GM18907 (cell line): ENCODE measurements around the gene JAML.

Experiments
- ATAC-seq: cut with Tn5 transposase; IDR thresholded peaks from one replicate; pipeline ENCODE4 v1.9.1; 2021; ENCODE audit warnings: mild to moderate bottlenecking, moderate library complexity; ENCODE audit not compliant: unreplicated experiment

JAML gene

DNA sequence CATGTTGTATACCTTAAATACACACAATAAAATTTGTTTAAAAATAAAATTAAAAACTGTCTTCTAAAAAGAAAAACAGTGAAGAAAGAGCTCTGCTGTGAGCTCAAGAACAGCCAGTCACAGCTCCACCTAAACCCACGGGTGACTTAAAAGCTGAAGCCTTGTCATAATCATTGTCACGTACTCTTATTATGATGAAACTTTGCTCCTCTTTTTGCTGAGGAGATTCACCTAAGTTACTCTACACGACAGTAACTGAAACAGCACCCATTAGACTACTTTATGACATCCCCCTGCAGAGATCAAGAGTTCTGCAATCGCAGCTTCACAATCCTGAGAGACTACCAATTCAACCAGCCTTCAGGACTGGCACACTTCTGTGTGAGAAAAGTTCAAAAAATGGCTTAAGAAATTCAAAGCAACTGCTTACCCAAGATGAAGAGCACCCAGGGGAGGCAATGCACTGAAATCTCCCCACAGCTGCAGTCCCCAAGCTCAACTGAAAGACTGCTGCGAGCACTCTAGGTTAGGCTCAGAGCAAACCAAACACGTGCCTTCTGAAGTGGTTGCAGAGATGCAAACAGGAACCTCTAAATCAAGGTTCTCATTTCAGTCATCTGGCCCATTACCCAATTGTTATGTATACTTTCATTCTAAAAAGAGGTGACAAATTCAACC is at the start of gene JAML:
JAML (minus strand) TSS at position 501 of the 678 bp plus-strand sequence. CDS start 10,145 bp downstream, outside the sequence.
- ATAC-seq, result peak; percentile 41

DNA sequence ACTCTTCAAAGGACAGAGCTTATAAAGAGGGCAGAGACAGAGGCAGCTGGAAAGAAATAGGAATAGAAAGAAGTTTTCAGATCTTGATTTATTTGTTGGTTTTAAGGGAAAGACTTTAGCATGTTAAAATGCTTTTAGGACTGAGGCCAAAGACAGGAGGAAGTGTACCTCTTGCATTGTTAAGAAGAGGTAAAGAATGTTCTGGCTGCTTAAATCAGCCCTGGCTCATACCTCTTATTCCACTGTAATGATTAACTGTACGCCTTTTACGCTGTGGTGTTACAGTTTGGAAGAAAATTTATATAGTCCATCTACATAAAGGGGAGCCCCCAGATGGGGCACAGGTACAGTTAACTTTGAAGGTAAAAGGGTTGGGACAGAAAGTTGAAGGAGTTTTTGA is 49.4 kb upstream of the JAML start:
- ATAC-seq, result no peak

DNA sequence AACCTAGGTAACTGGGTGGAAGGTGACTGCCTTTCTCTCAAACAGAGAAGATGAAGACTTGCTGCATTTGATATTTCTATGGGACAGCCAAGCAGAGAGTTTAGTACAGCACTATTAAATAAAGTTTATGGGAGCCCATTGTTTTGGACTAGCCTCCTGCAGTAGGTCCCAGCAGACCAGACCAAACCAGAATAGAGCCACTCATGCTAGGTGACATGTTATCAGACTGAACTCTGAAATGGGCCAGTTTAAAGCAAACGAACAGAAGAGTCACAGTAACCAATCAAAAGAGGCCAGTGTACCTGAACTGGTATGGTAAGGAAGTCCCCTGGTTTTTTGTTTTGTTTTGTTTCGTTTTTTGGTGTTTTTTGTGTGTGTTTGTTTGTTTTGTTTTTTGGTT is 47.2 kb upstream of the JAML start:
- ATAC-seq, result no peak

DNA sequence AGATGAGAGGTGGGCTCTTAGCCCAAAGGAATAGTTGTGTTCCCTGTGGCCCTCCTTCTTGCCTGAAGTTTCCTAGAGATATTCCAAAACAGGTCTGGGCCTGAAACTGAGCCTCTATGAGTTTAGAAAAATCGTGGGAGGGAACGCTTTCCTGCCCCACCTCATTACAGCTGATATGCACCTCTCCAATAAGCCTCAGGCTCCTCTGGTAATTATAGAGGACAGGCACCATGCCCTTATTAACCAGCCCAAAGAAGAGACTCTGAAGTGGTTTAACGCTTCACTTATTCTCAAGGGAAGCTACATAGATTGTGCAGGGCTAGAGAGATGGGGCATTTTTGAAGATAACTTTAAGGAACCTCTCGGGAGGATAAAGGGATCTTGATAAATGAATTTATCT is 42.7 kb upstream of the JAML start:
- ATAC-seq, result no peak

DNA sequence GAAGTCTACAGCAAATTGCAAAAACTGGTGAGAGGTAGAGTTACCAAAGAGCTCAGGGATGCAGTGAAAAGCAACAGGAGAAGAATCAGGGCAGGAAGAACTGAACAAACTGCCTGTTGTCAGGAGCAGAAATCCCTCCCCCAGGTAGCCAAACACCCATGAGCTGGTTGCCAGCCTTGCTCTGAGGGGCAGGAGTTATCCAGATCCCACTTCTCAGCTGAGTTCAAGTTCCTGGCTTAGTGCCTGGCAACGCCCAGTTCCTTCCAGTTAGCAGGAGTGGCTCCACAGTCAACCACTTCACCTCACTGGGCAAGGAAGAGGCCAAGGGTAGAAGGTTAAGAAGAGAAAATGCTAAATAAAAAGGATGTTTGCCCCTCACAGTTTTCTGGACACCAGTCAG is 41.1 kb upstream of the JAML start:
- ATAC-seq, result no peak

GRCh38 chr11:118264569-118265465 is 40.0 kb upstream of the JAML start:
- ATAC-seq, result no peak

- no peak for ATAC-seq
Observed at GRCh38 chr11:118263695-118264568, 39.1 kb upstream of the JAML start, which contains the start of gene MPZL2. Gene MPZL2 (minus strand): TSS chr11:118264297. CDS start chr11:118264153, 144 bp downstream.

DNA sequence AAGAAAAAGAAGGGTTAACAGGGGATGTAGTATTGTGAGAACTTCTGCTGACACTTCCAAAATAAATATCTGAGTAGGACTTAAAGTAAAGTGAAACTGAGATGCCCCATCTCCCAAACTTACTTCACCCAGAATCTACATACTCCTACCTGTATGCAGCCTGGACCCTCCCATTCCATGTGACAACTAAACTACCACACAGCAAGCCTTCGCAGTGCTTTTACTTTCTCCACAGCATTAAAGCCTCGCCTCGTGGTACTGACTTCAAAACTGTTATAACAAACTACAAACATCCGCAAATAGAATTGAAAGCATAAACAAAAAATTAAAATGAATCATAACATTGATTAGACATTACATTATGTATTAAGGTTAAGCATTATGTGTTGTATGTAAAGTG is 38.3 kb upstream of the JAML start:
- no peak for ATAC-seq

DNA sequence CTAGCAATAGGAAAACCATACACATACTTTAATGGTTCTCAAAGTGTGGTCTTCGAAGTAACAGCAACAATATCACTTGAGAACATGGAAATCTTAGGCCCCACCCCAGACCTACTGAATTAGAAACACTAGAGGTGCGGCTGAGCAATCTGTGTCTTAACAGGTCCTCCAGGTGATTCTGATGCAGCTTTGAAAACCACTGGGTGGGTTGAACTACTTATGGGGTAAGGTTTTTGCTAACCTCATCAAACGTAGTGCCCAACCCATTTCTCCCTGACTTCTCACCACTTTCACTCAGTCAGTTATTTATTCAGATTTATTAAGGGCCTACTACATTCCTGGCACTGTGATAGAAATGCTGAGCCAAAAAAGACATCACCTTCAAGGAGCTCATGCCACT is 35.5 kb upstream of the JAML start:
- ATAC-seq, result no peak

GRCh38 chr11:118259138-118259537 is 34.3 kb upstream of the JAML start:
- no peak for ATAC-seq

DNA sequence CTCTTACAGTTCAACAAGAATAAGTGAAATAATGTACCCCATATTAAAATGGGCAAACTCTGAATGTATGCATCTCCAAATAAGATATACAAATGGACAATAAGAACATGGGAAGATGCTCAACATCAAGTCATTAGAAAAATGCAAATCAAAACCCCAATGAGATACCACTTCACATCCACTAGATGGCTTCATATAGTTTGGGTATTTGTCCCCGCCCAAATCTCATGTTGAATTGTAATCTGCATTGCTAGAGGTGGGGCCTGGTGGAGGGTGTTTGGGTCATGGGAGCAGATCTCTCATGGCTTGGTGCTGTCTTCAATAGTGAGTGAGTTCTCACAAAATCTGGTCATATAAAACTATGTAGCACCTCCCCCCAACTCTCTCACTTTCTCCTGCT is 33.6 kb upstream of the JAML start:
- ATAC-seq, result no peak

- peak; percentile 26 for ATAC-seq
Observed at GRCh38 chr11:118252688-118253087, 27.9 kb upstream of the JAML start.

GRCh38 chr11:118251858-118252652 is 27.2 kb upstream of the JAML start, which contains the start of gene MPZL3:
Gene MPZL3 (minus strand): TSS chr11:118252365. CDS start chr11:118252294, 71 bp downstream.
- peak; percentile 68 for ATAC-seq

- no peak for ATAC-seq
Observed at GRCh38 chr11:118247041-118247440, 22.2 kb upstream of the JAML start.

DNA sequence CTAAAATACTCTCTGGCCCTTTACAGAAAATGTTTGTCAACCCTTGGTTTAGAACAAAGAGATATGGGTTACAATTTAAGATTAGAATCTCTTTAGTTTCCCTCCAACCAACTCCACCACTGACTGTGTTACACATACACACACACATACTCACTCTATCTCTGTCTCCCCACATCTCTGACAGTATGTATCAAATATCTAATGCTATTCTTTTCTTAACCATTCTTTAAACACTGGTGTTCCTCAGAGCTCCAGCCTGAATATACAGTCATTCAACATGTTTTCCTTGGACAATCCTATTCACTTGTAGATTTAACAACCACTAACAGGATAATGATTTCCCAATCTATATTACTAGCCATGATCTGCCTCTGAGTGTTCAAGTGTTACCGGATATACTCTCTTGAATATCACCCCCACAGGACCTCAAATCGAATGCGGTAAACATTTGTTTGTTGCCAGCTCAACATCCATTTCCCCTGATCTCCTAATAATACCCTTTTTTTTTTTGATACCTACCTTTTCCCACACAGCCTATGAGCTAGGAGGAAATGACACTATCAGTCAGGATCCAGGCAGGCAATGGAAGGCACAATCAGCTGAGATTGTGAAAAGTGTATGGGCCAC is 21.2 kb upstream of the JAML start:
- no peak for ATAC-seq

DNA sequence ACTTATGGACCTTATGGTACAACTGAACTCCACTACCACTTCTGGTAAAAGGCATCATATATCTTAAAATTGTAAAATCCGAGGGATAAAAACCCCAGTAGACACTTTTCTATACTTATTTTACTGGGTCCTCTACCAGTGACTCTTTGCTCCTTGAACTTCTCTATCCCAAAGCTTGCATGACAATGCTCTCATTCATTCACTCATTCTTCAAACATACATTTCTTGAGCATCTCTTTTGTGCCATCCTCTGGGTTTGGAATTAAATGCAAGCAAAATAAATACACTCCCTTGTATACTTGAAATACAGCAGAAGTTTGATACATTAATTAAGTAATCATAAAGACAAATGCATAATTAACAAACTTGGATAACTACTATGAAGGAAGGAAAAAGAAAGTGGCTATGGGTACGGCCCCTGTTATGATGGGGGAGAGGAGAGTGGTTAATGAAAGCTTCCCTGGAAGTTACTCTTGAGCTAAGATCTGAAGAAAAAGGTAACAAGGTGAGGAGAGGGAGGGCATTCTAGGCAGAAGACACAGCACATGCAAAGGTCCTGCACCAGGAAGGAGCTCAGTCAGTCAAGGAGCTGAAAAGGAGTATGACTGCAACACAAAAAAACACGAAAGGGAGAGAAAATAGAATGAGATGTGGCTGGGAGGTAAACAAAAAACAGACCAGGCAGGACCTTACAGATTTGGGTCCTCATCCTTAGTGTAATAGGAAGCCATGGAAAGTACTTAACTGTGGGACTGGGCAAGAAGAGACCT is 19.4 kb upstream of the JAML start:
- ATAC-seq, result no peak

- no peak for ATAC-seq
Observed at GRCh38 chr11:118243161-118243560, 18.4 kb upstream of the JAML start.

- ATAC-seq, result peak; percentile 7
Observed at GRCh38 chr11:118241764-118242098, 16.9 kb upstream of the JAML start.
